HG02571 (cell line): ENCODE results near the gene EIF4G1.

Experiments
- ATAC-seq: cut with Tn5 transposase; IDR thresholded peaks from one replicate; pipeline ENCODE4 v1.9.1; 2021; ENCODE audit warnings: mild to moderate bottlenecking, moderate library complexity; ENCODE audit not compliant: unreplicated experiment

EIF4G1 gene

GRCh38 chr3:184349563-184350470 lies 35.4 kb downstream of the EIF4G1 start:
- ATAC-seq: no peak

- ATAC-seq: no peak
Measured at GRCh38 chr3:184350618-184351017, 36.2 kb downstream of the EIF4G1 start.

GRCh38 chr3:184351511-184352148 lies 37.2 kb downstream of the EIF4G1 start:
- ATAC-seq: no peak

- ATAC-seq: no peak
Measured at GRCh38 chr3:184352149-184352785, 37.9 kb downstream of the EIF4G1 start.

GRCh38 chr3:184352897-184353545 lies 38.6 kb downstream of the EIF4G1 start:
- ATAC-seq: no peak

GRCh38 chr3:184353546-184353941 lies 39.1 kb downstream of the EIF4G1 start:
- ATAC-seq: no peak

- ATAC-seq: no peak
Measured at GRCh38 chr3:184354121-184354728, 39.8 kb downstream of the EIF4G1 start.

GRCh38 chr3:184354754-184355153 lies 40.3 kb downstream of the EIF4G1 start:
- no peak for ATAC-seq

- ATAC-seq: no peak
Measured at GRCh38 chr3:184355261-184356040, 41.0 kb downstream of the EIF4G1 start.

- no peak for ATAC-seq
Measured at GRCh38 chr3:184357248-184358123, 43.1 kb downstream of the EIF4G1 start.

- ATAC-seq: no peak
Measured at GRCh38 chr3:184358124-184358767, 43.8 kb downstream of the EIF4G1 start.

GRCh38 chr3:184358921-184359350 lies 44.5 kb downstream of the EIF4G1 start:
- no peak for ATAC-seq

GRCh38 chr3:184359610-184360009 lies 45.2 kb downstream of the EIF4G1 start:
- ATAC-seq: no peak

GRCh38 chr3:184360070-184360928 lies 45.9 kb downstream of the EIF4G1 start:
- no peak for ATAC-seq

- ATAC-seq: no peak
Measured at GRCh38 chr3:184360929-184361531, 46.6 kb downstream of the EIF4G1 start.

GRCh38 chr3:184361532-184361931 lies 47.1 kb downstream of the EIF4G1 start, which contains the start of the genes CLCN2 and POLR2H:
Gene CLCN2, minus strand, starts transcription at chr3:184361605. Its CDS starts 126 bp downstream, at chr3:184361479.
Gene POLR2H, plus strand, starts transcription at chr3:184361710. Its CDS starts 1,783 bp downstream, at chr3:184363493.
- peak; percentile 38 for ATAC-seq
